SIG-M5 treated with dmso at 0.1 percent for 504 hours (cell line): ENCODE data around the gene NRM.
"Not testable (repeated sequence)": the region's sequence is repeated elsewhere in the genome, so short reads cannot be mapped to it uniquely, and the experiment has no call there.

Experiments
- DNase-seq: peaks from one replicate; lab custom pipeline; 2025; ENCODE audit not compliant: unreplicated experiment; lab: John Stamatoyannopoulos, UW

Gene NRM

GRCh38 chr6:30672445-30673253 is 18.1 kb downstream of the NRM start, which contains the start of gene DHX16:
DHX16 (minus strand) TSS chr6:30673006; CDS start chr6:30672841, 165 bp downstream.
- peak; percentile 94 for DNase-seq

GRCh38 chr6:30670760-30671527 is 19.8 kb downstream of the NRM start:
- DNase-seq, result no peak

DNA sequence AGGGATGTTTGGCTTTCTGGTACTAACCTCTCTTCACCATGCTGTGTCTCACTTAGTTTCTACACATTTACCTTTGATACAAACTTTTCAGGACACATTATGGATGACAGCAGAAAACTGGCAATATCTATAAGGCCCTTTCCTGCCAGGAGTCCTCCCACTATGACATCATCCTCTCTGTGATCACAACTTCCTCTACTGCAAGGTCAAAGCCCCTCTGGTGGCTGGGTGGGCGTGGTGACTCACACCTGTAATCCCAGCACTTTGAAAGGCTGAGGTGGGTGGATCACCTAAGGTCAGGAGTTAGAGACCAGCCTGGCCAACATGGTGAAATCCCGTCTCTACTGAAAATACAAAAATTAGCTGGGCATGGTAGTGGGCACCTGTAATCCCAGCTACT is 24.5 kb downstream of the NRM start:
- DNase-seq, result not testable (repeated sequence)

DNA sequence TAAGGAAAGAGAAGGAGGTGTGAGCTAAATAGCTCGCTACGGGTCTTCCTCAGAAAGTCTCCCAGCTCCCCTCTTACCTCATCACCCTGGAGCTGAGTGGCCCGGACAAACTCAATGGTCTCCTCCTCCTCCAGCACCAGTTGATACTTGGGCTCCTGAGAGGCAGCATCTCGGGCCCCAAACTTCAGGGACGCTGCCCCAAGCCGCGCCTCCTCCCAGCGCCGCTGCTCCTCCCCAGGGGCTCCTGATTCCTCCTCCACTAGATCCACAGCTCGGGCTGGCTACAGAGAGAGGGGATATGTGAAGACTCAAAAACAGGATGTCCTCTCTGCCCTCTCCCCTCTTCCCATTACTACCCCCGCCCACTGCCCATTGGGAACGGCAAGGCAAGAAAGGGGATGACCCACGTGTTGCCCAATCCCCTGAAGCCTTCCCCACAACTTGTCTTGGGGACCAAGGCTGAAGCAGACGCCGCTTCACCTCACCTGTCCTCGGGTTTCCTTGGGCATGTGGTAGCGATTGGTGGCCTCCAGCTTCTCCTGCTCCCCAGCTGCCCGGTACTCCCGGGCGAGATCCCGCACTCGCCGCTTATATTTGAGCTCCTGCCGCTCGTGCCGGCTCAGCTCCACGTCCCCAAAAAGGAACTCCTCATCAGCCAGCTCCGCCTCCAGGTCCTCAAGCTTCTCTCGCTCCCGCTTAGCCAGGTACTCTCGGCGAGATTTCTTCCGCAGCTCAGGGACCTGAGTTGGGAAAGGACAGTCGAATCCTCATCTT is 25.6 kb downstream of the NRM start:
- DNase-seq, result no peak

- DNase-seq, result not testable (repeated sequence)
Measured at GRCh38 chr6:30657922-30658321, 32.9 kb downstream of the NRM start.

DNA sequence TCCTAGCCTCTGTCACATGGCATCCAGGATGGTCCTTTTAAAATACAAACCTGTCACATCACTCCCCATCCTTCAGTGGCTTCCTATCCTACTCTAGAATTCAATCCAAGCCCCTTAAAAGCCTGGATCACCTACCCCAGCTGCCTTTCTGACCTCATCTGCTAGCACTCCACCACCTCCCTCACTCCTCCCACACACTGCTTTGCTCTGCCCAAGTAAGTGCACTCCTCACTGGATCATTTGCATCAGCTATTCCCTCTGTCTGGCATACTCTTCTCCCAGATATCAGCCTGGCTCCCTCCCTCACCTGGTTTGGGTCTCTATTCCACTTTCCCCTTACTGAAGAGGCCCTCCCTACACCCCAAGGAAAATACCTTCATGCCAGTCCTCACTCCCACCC is 33.3 kb downstream of the NRM start:
- no peak for DNase-seq

DNA sequence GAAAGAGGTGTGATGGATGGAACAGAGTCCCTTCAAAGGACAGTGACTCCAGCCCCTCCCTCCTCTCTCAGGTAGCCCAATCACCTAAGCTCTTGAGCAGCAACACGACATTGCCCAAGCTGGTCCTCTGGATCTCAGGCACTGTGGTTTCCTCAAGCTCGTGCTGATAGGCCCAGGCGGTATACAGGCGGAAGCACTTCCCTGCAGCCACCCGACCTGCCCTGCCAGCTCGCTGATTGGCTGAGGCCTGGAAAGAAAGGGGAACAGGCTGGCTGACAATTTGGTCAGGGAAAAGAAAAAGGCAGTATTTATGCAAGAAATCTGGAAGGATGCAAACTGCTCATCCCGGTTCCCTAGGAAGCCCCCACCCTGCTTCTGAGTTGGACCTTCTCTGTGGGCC is 34.3 kb downstream of the NRM start:
- no peak for DNase-seq

GRCh38 chr6:30655743-30656094 is 35.1 kb downstream of the NRM start:
- DNase-seq, result no peak

GRCh38 chr6:30654798-30655742 is 35.7 kb downstream of the NRM start:
- DNase-seq, result no peak

- no peak for DNase-seq
Measured at GRCh38 chr6:30651143-30651542, 39.6 kb downstream of the NRM start.

- DNase-seq, result peak; percentile 33
Measured at GRCh38 chr6:30647242-30648116, 43.3 kb downstream of the NRM start.

DNA sequence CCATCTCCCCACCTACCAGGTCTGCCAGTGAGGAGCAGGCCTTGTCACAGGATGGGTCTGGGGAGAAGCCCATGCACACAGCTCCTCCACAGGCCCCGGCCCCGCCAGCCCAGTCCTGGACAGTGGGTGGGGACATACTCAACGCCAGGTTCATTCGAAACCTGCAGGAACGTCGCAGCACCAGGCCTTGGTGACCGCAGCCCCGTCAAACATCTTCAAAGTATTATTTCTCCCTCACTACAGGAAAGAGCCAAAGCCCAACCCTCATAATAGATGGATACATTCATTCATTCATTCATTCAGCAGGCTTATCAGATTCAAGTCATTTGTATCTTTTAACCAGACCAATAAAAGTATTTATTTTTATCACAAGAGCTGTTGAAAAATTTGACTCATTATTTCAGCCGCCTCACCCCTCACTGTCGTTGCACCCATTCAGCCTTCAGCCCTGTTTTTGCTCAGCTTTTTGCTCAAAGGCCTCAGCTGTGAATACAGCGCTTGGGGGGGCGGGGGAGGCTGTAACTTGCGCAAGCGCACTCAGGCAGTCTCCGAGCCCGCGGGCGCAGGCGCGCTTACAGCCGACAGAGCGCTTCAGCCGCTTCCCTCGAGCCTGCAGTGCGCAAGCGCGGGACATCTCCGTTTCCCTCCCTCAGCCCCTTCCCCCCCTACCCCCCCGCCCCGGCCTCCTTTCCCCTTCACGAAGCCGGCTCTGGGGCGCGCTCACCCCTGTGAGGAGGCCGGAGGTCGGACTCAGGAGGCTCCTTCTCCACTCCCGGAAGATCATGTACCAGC is 44.1 kb downstream of the NRM start, which contains the start of gene C6orf136:
C6orf136 (plus strand) TSS at position 684 of the 792 bp plus-strand sequence; CDS start at position 783, 99 bp downstream.
- DNase-seq, result peak; percentile 85

- DNase-seq, result no peak
Measured at GRCh38 chr6:30645989-30646388, 44.8 kb downstream of the NRM start.

GRCh38 chr6:30644769-30645168 is 46.0 kb downstream of the NRM start:
- DNase-seq, result no peak

GRCh38 chr6:30643656-30644055 is 47.1 kb downstream of the NRM start:
- DNase-seq, result no peak

DNA sequence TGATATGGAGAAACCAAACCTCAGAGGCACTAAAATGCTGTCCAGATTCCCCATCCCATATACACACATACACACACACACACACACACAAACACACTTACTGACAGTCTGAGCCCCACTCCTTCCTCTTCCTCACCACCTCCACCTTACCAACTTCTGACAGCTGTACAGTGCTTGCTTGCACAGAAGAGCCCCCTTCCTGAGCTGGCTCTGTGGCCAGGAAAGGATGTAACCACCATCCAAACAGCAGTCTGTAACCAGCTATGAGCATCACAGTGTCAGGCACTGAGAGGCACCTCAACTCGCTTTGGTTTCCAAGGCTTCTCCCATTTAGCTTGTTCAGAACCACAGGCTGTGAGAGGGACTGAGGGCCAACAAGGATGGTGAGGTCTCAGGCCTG is 49.7 kb downstream of the NRM start:
- DNase-seq, result no peak

DNA sequence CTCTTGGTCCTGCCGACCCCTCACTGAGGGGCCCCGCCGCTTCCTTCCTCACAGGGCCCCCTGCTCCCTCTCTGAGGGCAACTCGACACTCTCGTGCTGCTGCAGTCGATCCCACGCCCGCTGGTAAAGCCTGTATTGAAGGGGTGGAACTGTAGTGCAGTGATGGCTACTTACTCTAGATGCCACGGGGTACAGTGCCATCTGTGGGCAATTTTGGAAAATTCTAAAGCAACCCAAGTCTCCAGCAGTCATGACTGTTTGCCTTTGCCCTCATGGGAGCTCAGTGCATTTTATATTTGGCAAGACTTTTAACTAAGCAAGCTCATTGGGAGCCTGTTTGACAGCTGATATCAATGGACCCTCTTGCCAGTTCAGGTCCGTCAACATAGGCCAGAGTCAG is 50.3 kb downstream of the NRM start:
- DNase-seq, result peak; percentile 6
